ENCODE data around the gene MX2.

Gene MX2

DNA sequence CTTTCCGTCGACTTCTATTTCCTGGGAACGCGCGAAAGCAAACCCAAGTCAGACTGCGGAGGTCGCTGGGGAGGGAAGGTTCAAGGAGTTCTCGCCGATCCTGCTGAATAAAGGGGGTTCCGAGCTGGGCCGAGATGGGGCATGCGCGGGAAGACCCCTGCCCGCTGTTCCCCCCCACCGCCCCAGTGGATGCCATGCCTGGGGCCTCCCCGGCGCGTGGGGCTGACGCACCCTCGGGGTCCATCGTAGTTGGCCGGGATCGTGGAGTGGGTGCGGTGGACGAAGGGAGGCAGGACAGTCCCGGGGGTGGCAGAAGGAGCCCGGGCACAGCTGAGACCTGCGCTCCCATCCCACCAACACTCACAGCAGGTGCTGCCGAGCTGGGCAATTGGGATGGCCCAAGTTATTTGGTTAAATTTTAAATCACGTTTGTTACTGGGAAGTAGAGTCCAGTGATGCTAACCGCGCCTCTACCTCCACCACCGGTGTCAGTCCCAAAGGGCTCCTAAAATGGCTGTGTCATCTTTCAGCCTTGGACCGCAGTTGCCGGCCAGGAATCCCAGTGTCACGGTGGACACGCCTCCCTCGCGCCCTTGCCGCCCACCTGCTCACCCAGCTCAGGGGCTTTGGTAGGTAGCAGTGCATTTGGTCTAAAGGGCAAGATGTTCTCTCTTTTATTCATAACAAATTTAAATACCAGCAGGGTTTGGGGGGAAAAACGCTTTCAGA, 65.0 kb downstream of the MX2 start:
- no peak for DNase-seq (ENCODE audit: low read depth)
- TF ChIP-seq CTCF (IDR thresholded peaks at IDR 0.05; ENCODE audit: low read length, missing control alignments), result no peak
- peak overlapping the region; percentile 56 for H3K4me3 ChIP-seq (replicated peaks; ENCODE audit: low read depth, low read length)

DNA sequence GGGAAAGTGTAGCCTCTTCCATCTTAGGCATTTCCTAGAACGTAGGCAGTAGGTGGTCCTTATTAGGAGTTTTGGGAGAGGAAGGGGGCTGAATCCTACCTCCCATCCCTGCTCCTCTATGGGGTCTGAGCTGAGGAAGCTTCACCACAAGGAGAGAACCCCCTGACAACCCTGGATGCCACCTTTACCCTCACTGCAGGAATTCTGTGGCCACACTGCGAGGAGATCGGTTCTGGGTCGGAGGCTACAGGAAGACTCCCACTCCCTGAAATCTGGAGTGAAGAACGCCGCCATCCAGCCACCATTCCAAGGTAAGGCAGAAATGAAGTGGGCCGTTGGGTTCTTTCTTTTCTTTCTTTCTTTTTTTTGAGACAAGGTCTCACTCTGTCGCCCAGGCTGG, 65.7 kb downstream of the MX2 start:
- TF ChIP-seq CTCF (IDR thresholded peaks at IDR 0.05; ENCODE audit: low read length, missing control alignments), result no peak
- DNase-seq (ENCODE audit: low read depth), result no peak
- H3K4me3 ChIP-seq (replicated peaks; ENCODE audit: low read depth, low read length), result no peak overlapping the region

DNA sequence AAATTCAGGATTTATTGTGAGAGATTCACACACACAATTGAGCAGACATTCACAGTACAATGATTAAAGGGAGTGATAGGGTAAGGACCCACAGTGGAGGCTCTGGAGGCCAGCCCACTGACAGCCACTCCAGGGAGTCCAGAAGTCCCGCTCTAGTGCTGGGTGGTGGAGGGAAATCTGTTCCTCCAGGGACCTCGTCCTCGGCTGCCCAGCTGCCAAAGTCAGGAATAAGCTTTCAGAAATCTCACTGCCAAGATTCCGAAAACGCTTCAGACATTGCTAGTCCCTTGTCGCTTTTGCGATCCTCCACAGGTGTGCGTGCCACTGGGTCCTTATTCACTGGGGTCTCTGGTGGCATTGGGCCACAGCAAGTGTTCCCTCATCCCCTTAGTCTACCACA, 66.5 kb downstream of the MX2 start:
- no peak for DNase-seq (ENCODE audit: low read depth)
- no peak overlapping the region for H3K4me3 ChIP-seq (replicated peaks; ENCODE audit: low read depth, low read length)
- TF ChIP-seq CTCF (IDR thresholded peaks at IDR 0.05; ENCODE audit: low read length, missing control alignments), result no peak

DNA sequence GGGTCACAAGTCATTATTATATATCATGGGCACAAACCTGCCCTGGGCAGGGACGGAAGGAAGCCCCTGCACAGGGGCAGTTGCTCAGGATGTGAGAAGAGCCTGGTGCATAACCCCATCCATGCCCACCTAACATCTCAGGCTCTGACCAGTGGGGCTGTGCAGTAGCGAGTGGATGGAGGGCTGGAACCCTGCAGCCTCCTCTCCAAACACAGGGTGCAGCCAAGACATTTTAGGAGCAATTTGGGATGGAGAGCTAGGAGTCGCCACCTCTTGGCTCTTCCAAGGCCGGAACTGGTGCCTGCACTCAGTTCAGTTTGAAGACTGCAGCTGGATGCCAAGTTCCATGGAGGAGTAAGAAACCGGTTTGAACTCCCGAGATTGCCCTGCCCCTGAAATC, 67.0 kb downstream of the MX2 start:
- H3K4me3 ChIP-seq (replicated peaks; ENCODE audit: low read depth, low read length), result no peak overlapping the region
- TF ChIP-seq CTCF (IDR thresholded peaks at IDR 0.05; ENCODE audit: low read length, missing control alignments), result no peak
- no peak for DNase-seq (ENCODE audit: low read depth)

- no peak overlapping the region for H3K4me3 ChIP-seq (replicated peaks; ENCODE audit: low read depth, low read length)
- no peak for TF ChIP-seq CTCF (IDR thresholded peaks at IDR 0.05; ENCODE audit: low read length, missing control alignments)
- DNase-seq (ENCODE audit: low read depth), result no peak
Measured at GRCh38 chr21:41429305-41429704, 67.5 kb downstream of the MX2 start.

DNA sequence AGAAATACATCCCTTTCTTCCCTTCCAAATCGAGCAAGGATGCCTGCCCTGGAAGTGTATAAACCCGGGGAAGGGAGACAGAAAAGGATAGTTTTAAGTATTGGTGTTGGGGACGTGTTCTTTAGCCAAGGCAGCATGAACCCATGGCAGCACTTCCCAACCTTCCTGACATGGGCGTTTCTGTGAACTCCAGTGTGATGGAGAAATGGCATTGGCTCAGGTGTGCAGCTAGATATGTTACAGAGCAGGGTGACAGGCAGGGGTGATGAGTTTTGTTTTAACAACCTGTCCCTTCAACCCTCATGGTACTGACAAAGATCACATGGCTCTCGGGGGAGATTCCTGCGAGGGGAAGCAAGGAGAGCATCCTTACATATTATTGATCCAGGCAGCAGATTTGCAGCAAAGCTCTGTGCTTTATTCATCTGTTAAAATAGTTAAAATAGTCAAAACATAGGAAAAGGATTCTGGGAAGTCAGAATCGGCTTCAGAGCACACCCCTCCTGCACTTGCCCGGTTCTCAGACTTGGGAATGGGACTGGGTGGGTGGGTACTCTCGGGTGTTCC, 68.2 kb downstream of the MX2 start:
- no peak overlapping the region for H3K4me3 ChIP-seq (replicated peaks; ENCODE audit: low read depth, low read length)
- no peak for DNase-seq (ENCODE audit: low read depth)
- TF ChIP-seq CTCF (IDR thresholded peaks at IDR 0.05; ENCODE audit: low read length, missing control alignments), result no peak

Measured in fibroblast of pulmonary artery (primary cell).